Transverse colon (tissue), 4 donors: Measurements from ENCODE around the gene CDKN2B-AS1. TPM values are rescaled to one million over a fixed set of nuclear protein-coding genes. Genes with fewer than 3 reads are reported as not detected.

Source experiments
- DNase-seq: peaks from one replicate; pipeline ENCODE4 v3.0.0-alpha.2; 2019
- H3K27ac ChIP-seq, 4 donors: fragments of 200-600 bp; sonication (generic); 2 replicates each; pipeline ENCODE4 v1.5.1; 2016 to 2018; ENCODE audit warnings: inconsistent platforms in 4 of 4
- H3K27me3 ChIP-seq: fragments of 200-600 bp; sonication (generic); 2 replicates; pipeline ENCODE4 v1.5.1; 2017; ENCODE audit warnings: inconsistent platforms
- H3K36me3 ChIP-seq, 4 donors: fragments of 200-600 bp; sonication (generic); 2 replicates each; pipeline ENCODE4 v1.5.1; 2017 to 2019; ENCODE audit warnings: inconsistent platforms in 4 of 4
- H3K4me1 ChIP-seq, 4 donors: fragments of 200-600 bp; sonication (generic); 2 replicates each; pipeline ENCODE4 v1.5.1; 2017 to 2020; ENCODE audit warnings: inconsistent platforms in 4 of 4
- H3K4me3 ChIP-seq, 4 donors: fragments of 200-600 bp; sonication (generic); 1 replicate in 1 of 4; 2 replicates in 3 of 4; pipeline versions ENCODE4 v1.5.1 to v1.6.1; 2017 to 2019; ENCODE audit warnings: inconsistent platforms in 4 of 4
- H3K9me3 ChIP-seq, 2 donors: fragments of 200-600 bp; sonication (generic); 2 replicates each; pipeline ENCODE4 v1.5.1; 2017 to 2019; ENCODE audit warnings: inconsistent platforms in 2 of 2
- EP300 ChIP-seq: sonication (generic); formaldehyde crosslinking; IDR thresholded peaks from one replicate; pipeline ENCODE4 v1.6.1; 2017; ENCODE audit warnings: antibody characterized with exemption, low read depth
- POLR2A ChIP-seq: fragments of 450-650 bp; IDR thresholded peaks from one replicate; pipeline ENCODE4 v1.6.1; 2016; ENCODE audit warnings: antibody characterized with exemption, mild to moderate bottlenecking, moderate library complexity
- POLR2AphosphoS5 ChIP-seq, 3 donors: sonication (generic); formaldehyde crosslinking; IDR thresholded peaks; one replicate each; pipeline ENCODE4 v1.6.1; 2016; ENCODE audit warnings: antibody characterized with exemption in 3 of 3
- WGBS, 2 donors: methylation state at CpG; one replicate each; pipeline ENCODE4 v1.1.5; 2018; ENCODE audit warnings: low coverage in 1 of 2; 5-methylcytosine and 5-hydroxymethylcytosine counted together
- in situ Hi-C, 4 donors: fragments of 200-750 bp; cut with MboI; loops; one replicate each; pipeline versions ENCODE4 v1.15.0 to v1.15.1; 2017; ENCODE audit warnings: low sequenced_read_pairs in 3 of 4, low pct_ligation_motif_present in 1 of 4, low pct_unique_long_range_greater_than_20kb in 1 of 4
- intact Hi-C: fragments of 100-400 bp; cut with DNase I; formaldehyde crosslinking; loops from one replicate; pipeline ENCODE4 v1.15.1; 2023; ENCODE audit warnings: low total_unique reads
- total RNA-seq, 4 donors: library from RNA; depleted of rRNA; stranded (reverse); fragments of >200 nt; gene quantifications; one replicate each; pipeline ENCODE4 v1.1.0, GENCODE V29; 2016
- TF ChIP-seq, protein P1 (sequence below), 5 experiments: fragments of 200-600 bp in 3 of 5; fragments of 450-650 bp in 2 of 5; sonication (generic) in 3 of 5; IDR thresholded peaks; 1 replicate in 2 of 5; 2 replicates in 3 of 5; pipeline ENCODE4 v1.5.1; 2016 to 2017; ENCODE audit warnings: antibody characterized with exemption in 5 of 5, inconsistent platforms in 3 of 5, mild to moderate bottlenecking in 2 of 5, moderate library complexity in 1 of 5

CDKN2B-AS1 gene
- total RNA-seq, 4 donors from 2014 or later, result 1.00 to 152 (median 46.0) TPM

DNA sequence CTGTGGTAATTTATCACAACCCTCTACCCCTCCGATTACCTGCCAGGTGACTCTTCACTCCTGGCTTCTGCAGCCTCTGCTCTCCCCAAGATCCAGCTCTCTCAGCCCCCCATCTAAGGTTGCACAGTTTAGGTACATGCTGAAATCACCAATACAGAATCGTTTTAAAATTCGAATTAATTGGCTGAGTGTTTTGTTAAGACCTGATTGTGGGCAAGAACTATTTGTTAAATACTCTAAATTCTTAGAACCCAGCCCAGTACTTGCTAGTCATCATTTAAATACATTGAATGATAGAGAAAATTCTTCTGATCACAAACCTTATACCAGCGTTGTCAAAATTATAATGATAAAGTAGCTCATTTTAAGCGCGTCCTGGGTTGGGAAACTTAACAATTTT lies 162.0 kb downstream of the CDKN2B-AS1 start:
- H3K4me3 ChIP-seq, result no peak overlapping the region
- intact Hi-C loops (no loop called here), in situ Hi-C loops (no loop called here)
- H3K36me3 ChIP-seq, result no peaks in the 10 kb centered on the region
- no peaks in the 10 kb centered on the region for H3K27me3 ChIP-seq
- TF ChIP-seq POLR2A, result no peak
- no peak for TF ChIP-seq EP300
- TF ChIP-seq, protein P1, sequence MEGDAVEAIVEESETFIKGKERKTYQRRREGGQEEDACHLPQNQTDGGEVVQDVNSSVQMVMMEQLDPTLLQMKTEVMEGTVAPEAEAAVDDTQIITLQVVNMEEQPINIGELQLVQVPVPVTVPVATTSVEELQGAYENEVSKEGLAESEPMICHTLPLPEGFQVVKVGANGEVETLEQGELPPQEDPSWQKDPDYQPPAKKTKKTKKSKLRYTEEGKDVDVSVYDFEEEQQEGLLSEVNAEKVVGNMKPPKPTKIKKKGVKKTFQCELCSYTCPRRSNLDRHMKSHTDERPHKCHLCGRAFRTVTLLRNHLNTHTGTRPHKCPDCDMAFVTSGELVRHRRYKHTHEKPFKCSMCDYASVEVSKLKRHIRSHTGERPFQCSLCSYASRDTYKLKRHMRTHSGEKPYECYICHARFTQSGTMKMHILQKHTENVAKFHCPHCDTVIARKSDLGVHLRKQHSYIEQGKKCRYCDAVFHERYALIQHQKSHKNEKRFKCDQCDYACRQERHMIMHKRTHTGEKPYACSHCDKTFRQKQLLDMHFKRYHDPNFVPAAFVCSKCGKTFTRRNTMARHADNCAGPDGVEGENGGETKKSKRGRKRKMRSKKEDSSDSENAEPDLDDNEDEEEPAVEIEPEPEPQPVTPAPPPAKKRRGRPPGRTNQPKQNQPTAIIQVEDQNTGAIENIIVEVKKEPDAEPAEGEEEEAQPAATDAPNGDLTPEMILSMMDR (IDR thresholded peaks at IDR 0.05), result no peak
- TF ChIP-seq POLR2AphosphoS5 (IDR thresholded peaks at IDR 0.05), result no peak
- H3K27ac ChIP-seq, result no peak overlapping the region
- no peak for DNase-seq
- WGBS, 2 donors, result 92 to 98% methylated on average over 3 to 6 of the region's 6 CpGs
- no peaks in the 10 kb centered on the region for H3K9me3 ChIP-seq
- H3K4me1 ChIP-seq, result peaks cover 0 to 23% (median 3%) of the 10 kb centered on the region in 4 donors

DNA sequence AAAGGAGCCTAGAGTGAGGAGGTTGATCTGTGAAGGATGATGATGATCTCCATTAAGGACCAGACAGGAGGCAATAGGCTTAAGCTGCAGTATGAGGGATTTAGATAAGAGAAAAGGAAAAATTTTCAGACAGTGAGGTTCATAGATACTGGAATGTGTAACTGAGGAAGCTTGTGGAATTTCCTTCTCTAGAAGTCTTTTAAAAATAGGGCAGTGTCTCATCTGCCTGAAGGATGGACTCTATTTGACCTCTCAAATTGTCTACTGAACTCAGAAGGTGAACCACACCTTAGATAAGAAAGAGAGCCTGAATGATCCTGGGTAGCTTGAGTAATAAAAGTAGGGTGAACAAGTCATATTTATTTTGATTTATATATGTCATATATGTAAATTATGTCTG lies 162.7 kb downstream of the CDKN2B-AS1 start:
- Histone ChIP-seq H3K4me3 (no peak overlapping the region), H3K9me3 (no peaks in the 10 kb centered on the region), H3K27ac (no peak overlapping the region), H3K27me3 (no peaks in the 10 kb centered on the region), H3K36me3 (no peaks in the 10 kb centered on the region), H3K4me1 (peaks cover 0 to 23% (median 3%) of the 10 kb centered on the region in 4 donors)
- in situ Hi-C loops, result no loop called here
- TF ChIP-seq POLR2AphosphoS5 (IDR thresholded peaks at IDR 0.05) (no peak), EP300 (no peak), POLR2A (no peak)
- TF ChIP-seq, protein P1 (IDR thresholded peaks at IDR 0.05), result no peak
- intact Hi-C loops, result no loop called here
- no peak for DNase-seq

- no peak for DNase-seq
- Histone ChIP-seq H3K9me3 (no peaks in the 10 kb centered on the region), H3K4me3 (no peak overlapping the region), H3K4me1 (peaks cover 0 to 23% (median 3%) of the 10 kb centered on the region in 4 donors), H3K27ac (no peak overlapping the region), H3K27me3 (no peaks in the 10 kb centered on the region), H3K36me3 (no peaks in the 10 kb centered on the region)
- WGBS, 2 donors, result 54 to 63% methylated on average over 4 of the region's 4 CpGs
- TF ChIP-seq, protein P1 (IDR thresholded peaks at IDR 0.05), result no peak
- TF ChIP-seq POLR2A, result no peak
- no peak for TF ChIP-seq POLR2AphosphoS5 (IDR thresholded peaks at IDR 0.05)
- TF ChIP-seq EP300, result no peak
- intact Hi-C loops (no loop called here), in situ Hi-C loops (no loop called here)
These were observed 163.2 kb downstream of the CDKN2B-AS1 start for GRCh38 chr9:22157828-22158227.

GRCh38 chr9:22158271-22158670 lies 163.7 kb downstream of the CDKN2B-AS1 start:
- intact Hi-C loops (no loop called here), in situ Hi-C loops (no loop called here)
- H3K4me3 ChIP-seq, result no peak overlapping the region
- H3K27me3 ChIP-seq, result no peaks in the 10 kb centered on the region
- DNase-seq, result no peak
- H3K27ac ChIP-seq, result no peak overlapping the region
- TF ChIP-seq, protein P1 (IDR thresholded peaks at IDR 0.05), result no peak
- TF ChIP-seq EP300, result no peak
- no peak for TF ChIP-seq POLR2A
- H3K4me1 ChIP-seq, result peaks cover 0 to 23% (median 3%) of the 10 kb centered on the region in 4 donors
- H3K9me3 ChIP-seq, result no peaks in the 10 kb centered on the region
- no peaks in the 10 kb centered on the region for H3K36me3 ChIP-seq
